Measurements from ENCODE around the gene PRKCH. TPM values are rescaled to one million over a fixed set of nuclear protein-coding genes. Genes with fewer than 3 reads are reported as not detected.

PRKCH gene
- total and polyA plus RNA-seq, 2 of the 13 experiments (the other 11 are each of a cell fraction or from before 2014, with no cell fraction given): 0.48 to 1.3 TPM

GRCh38 chr14:61510736-61511557, 189.6 kb downstream of the PRKCH start:
- no peak overlapping the region for H3K4me3 ChIP-seq (replicated peaks in 1 of 3; ENCODE audit: insufficient read depth in 1 of 3, low read depth in 2 of 3, low read length in 3 of 3)
- no peaks in the 10 kb centered on the region for H3K36me3 ChIP-seq (replicated peaks in 1 of 2; ENCODE audit: control insufficient read depth in 1 of 2, insufficient read depth in 2 of 2, low read length in 2 of 2)
- no peak overlapping the region for H3K27ac ChIP-seq (ENCODE audit: extremely low read length, insufficient read depth, low read length)
- POLR2A ChIA-PET: interaction anchor here (1.0 kb wide), 1 partner anchor 48 kb away, joined by 3 read pairs; no protein-coding TSS in a partner anchor
- ATAC-seq (peak; percentile 22; the same call in 1 of the 3 replicates), FAIRE-seq (no peak), DNase-seq (ENCODE audit: low spot score) (no peak)
- WGBS (ENCODE audit: low lambda C conversion rate): 93% methylated on average over 4 of the region's 6 CpGs
- intact Hi-C loops (cut with micrococcal nuclease; ENCODE audit: unreplicated experiment): no loop called here
- in situ Hi-C loops (cut with HindIII; ENCODE audit: extremely low pct_ligation_motif_present, low pct_unique_long_range_greater_than_20kb): no loop called here
- no TSS peak for BruUV-seq (replicated peaks)
- H3K79me2 ChIP-seq (ENCODE audit: insufficient read depth, low read length): no peaks in the 10 kb centered on the region
- no peaks in the 10 kb centered on the region for H3K27me3 ChIP-seq (ENCODE audit: control insufficient read depth in 1 of 2, insufficient read depth in 2 of 2, low read length in 2 of 2)
- peaks cover 40% of the 10 kb centered on the region for H3K4me1 ChIP-seq (ENCODE audit: insufficient read depth, low read length)
- H3K9me3 ChIP-seq (ENCODE audit: low read length): no peaks in the 10 kb centered on the region
- H3K9ac ChIP-seq (ENCODE audit: insufficient read depth, low read depth, low read length): no peak overlapping the region
- H3K4me2 ChIP-seq (ENCODE audit: low read depth, low read length): no peak overlapping the region
- no peak overlapping the region for H2AFZ ChIP-seq (ENCODE audit: low read length)
- CTCF ChIA-PET (ENCODE audit: low intra/inter-chr PET ratio, low total read pairs): no interaction called here
- H4K20me1 ChIP-seq (ENCODE audit: insufficient read depth, low read length): no peaks in the 10 kb centered on the region
- peak; percentile 26; the same call in 1 of the 2 replicates for TF ChIP-seq ZNF687 (CRISPR knock-in tag; IDR thresholded peaks at IDR 0.05)
- no peak for TF ChIP-seq ZNF382 (CRISPR knock-in tag; IDR thresholded peaks at IDR 0.05; ENCODE audit: borderline replicate concordance)
